NCI-H146 treated with DMSO at 0.1 percent for 48 hours (cell line): Measurements from ENCODE around the gene PPP5C.
"Not testable (repeated sequence)": the region's sequence is repeated elsewhere in the genome, so short reads cannot be mapped to it uniquely, and the experiment has no call there.

Source experiments
- DNase-seq: peaks from one replicate; lab custom pipeline; 2025; ENCODE audit not compliant: unreplicated experiment; lab: John Stamatoyannopoulos, UW

The PPP5C gene

GRCh38 chr19:46364359-46364758 lies 17.5 kb downstream of the PPP5C start:
- DNase-seq, result no peak

GRCh38 chr19:46365561-46365960 lies 18.7 kb downstream of the PPP5C start:
- no peak for DNase-seq

GRCh38 chr19:46366620-46367292 lies 19.9 kb downstream of the PPP5C start:
- DNase-seq, result no peak

- DNase-seq, result no peak
Observed at GRCh38 chr19:46367426-46367825, 20.5 kb downstream of the PPP5C start.

GRCh38 chr19:46368116-46368515 lies 21.2 kb downstream of the PPP5C start:
- no peak for DNase-seq

- DNase-seq, result no peak
Observed at GRCh38 chr19:46369817-46370216, 22.9 kb downstream of the PPP5C start.

- DNase-seq, result no peak
Observed at GRCh38 chr19:46371371-46371901, 24.5 kb downstream of the PPP5C start.

- no peak for DNase-seq
Observed at GRCh38 chr19:46372901-46373490, 26.1 kb downstream of the PPP5C start.

- DNase-seq, result no peak
Observed at GRCh38 chr19:46373491-46374359, 26.8 kb downstream of the PPP5C start.

- DNase-seq, result no peak
Observed at GRCh38 chr19:46374536-46375475, 27.9 kb downstream of the PPP5C start.

- not testable (repeated sequence) for DNase-seq
Observed at GRCh38 chr19:46375476-46376067, 28.7 kb downstream of the PPP5C start.

GRCh38 chr19:46376241-46377153 lies 29.6 kb downstream of the PPP5C start:
- DNase-seq, result no peak

GRCh38 chr19:46378268-46378667 lies 31.4 kb downstream of the PPP5C start:
- no peak for DNase-seq

- DNase-seq, result no peak
Observed at GRCh38 chr19:46380690-46381089, 33.8 kb downstream of the PPP5C start.

- DNase-seq, result no peak
Observed at GRCh38 chr19:46381346-46381745, 34.5 kb downstream of the PPP5C start.

- no peak for DNase-seq
Observed at GRCh38 chr19:46381756-46382345, 35.0 kb downstream of the PPP5C start.

- DNase-seq, result no peak
Observed at GRCh38 chr19:46383171-46383815, 36.4 kb downstream of the PPP5C start.

- no peak for DNase-seq
Observed at GRCh38 chr19:46383846-46384245, 37.0 kb downstream of the PPP5C start.
